GM18861 (cell line): ENCODE data around the gene BBOF1.
"Not testable (repeated sequence)": the region's sequence is repeated elsewhere in the genome, so short reads cannot be mapped to it uniquely, and the experiment has no call there.

ENCODE experiments used
- ATAC-seq: cut with Tn5 transposase; IDR thresholded peaks from one replicate; pipeline ENCODE4 v1.9.1; 2021; ENCODE audit not compliant: unreplicated experiment

Gene BBOF1

GRCh38 chr14:74018586-74019407 lies at the start of gene BBOF1, which contains the start of gene ENTPD5:
Gene BBOF1 (plus strand): TSS chr14:74019349. CDS start chr14:74019479, 130 bp downstream.
Gene ENTPD5 (minus strand): TSS chr14:74019288. CDS start chr14:73988102, 31,186 bp downstream.
- ATAC-seq: peak; percentile 76

- ATAC-seq: no peak
Measured at GRCh38 chr14:73973497-73973896, 45.7 kb upstream of the BBOF1 start.

GRCh38 chr14:73976125-73976524 lies 43.0 kb upstream of the BBOF1 start:
- ATAC-seq: no peak

GRCh38 chr14:73977896-73978295 lies 41.3 kb upstream of the BBOF1 start:
- ATAC-seq: no peak

GRCh38 chr14:73988065-73988464 lies 31.1 kb upstream of the BBOF1 start:
- no peak for ATAC-seq

- not testable (repeated sequence) for ATAC-seq
Measured at GRCh38 chr14:73988656-73989055, 30.5 kb upstream of the BBOF1 start.

GRCh38 chr14:73991092-73991491 lies 28.1 kb upstream of the BBOF1 start:
- ATAC-seq: no peak

GRCh38 chr14:73994926-73995325 lies 24.2 kb upstream of the BBOF1 start:
- ATAC-seq: not testable (repeated sequence)

- ATAC-seq: no peak
Measured at GRCh38 chr14:73995977-73996378, 23.2 kb upstream of the BBOF1 start.

- ATAC-seq: no peak
Measured at GRCh38 chr14:73996731-73997107, 22.4 kb upstream of the BBOF1 start.

- ATAC-seq: no peak
Measured at GRCh38 chr14:73997108-73997943, 21.8 kb upstream of the BBOF1 start.

- no peak for ATAC-seq
Measured at GRCh38 chr14:73997944-73998447, 21.2 kb upstream of the BBOF1 start.

GRCh38 chr14:73998726-73999125 lies 20.4 kb upstream of the BBOF1 start:
- no peak for ATAC-seq

- ATAC-seq: not testable (repeated sequence)
Measured at GRCh38 chr14:74005664-74006063, 13.5 kb upstream of the BBOF1 start.

GRCh38 chr14:74008843-74009499 lies 10.2 kb upstream of the BBOF1 start:
- no peak for ATAC-seq

- no peak for ATAC-seq
Measured at GRCh38 chr14:74014299-74014698, 4.8 kb upstream of the BBOF1 start.

GRCh38 chr14:74015176-74015575 lies 4.0 kb upstream of the BBOF1 start:
- no peak for ATAC-seq

GRCh38 chr14:74015963-74016362 lies 3.2 kb upstream of the BBOF1 start:
- ATAC-seq: no peak

- no peak for ATAC-seq
Measured at GRCh38 chr14:74018174-74018585, 969 bp upstream of the BBOF1 start.

GRCh38 chr14:74019408-74020137 lies 424 bp downstream of the BBOF1 start:
- no peak for ATAC-seq
